Eye (tissue), 1 donor: ENCODE data around the gene DIS3L2.

Experiments
- DNase-seq: peaks from one replicate; pipeline ENCODE4 v3.0.0-alpha.2; 2015

DIS3L2 gene

GRCh38 chr2:231961349-231962166 lies at the start of gene DIS3L2:
TSS of gene DIS3L2 (plus strand) at chr2:231961713. CDS start at chr2:232014928, 53,215 bp downstream.
- peak; percentile 96 for DNase-seq

- DNase-seq, result no peak
Observed at GRCh38 chr2:231914077-231914690, 47.3 kb upstream of the DIS3L2 start.

- no peak for DNase-seq
Observed at GRCh38 chr2:231917280-231918066, 44.0 kb upstream of the DIS3L2 start.

GRCh38 chr2:231918501-231919330 lies 42.8 kb upstream of the DIS3L2 start:
- DNase-seq, result no peak

- no peak for DNase-seq
Observed at GRCh38 chr2:231919341-231920035, 42.0 kb upstream of the DIS3L2 start.

GRCh38 chr2:231920366-231920765 lies 41.1 kb upstream of the DIS3L2 start:
- no peak for DNase-seq

- DNase-seq, result no peak
Observed at GRCh38 chr2:231920795-231921194, 40.7 kb upstream of the DIS3L2 start.

- peak; percentile 60 for DNase-seq
Observed at GRCh38 chr2:231922311-231923009, 39.1 kb upstream of the DIS3L2 start.

- DNase-seq, result no peak
Observed at GRCh38 chr2:231923010-231923344, 38.5 kb upstream of the DIS3L2 start.

GRCh38 chr2:231923951-231924888 lies 37.3 kb upstream of the DIS3L2 start:
- no peak for DNase-seq

GRCh38 chr2:231924889-231925275 lies 36.6 kb upstream of the DIS3L2 start:
- no peak for DNase-seq

GRCh38 chr2:231925303-231926179 lies 36.0 kb upstream of the DIS3L2 start:
- peak; percentile 95 for DNase-seq

- DNase-seq, result peak; percentile 93
Observed at GRCh38 chr2:231926180-231926741, 35.3 kb upstream of the DIS3L2 start, which contains the start of gene NPPC. TSS of gene NPPC (minus strand) at chr2:231926396. CDS start at chr2:231926249, 147 bp downstream.

GRCh38 chr2:231926761-231927565 lies 34.5 kb upstream of the DIS3L2 start:
- no peak for DNase-seq

GRCh38 chr2:231927566-231927890 lies 34.0 kb upstream of the DIS3L2 start:
- no peak for DNase-seq

GRCh38 chr2:231928481-231928880 lies 33.0 kb upstream of the DIS3L2 start:
- DNase-seq, result no peak

- peak; percentile 12 for DNase-seq
Observed at GRCh38 chr2:231928901-231929725, 32.4 kb upstream of the DIS3L2 start.
